Activated T-cell treated with anti-CD3 and anti-CD28 coated beads, Interleukin-2, amount 50 U/mL, for 24 hours (primary cell): ENCODE measurements around the gene UBAC2.

Experiments used
- DNase-seq: peaks from one replicate; pipeline ENCODE4 v3.0.0-alpha.2; 2020
- H3K27ac Mint-ChIP-seq: 2 replicates; pipeline ENCODE4 v1.8.0; 2020; ENCODE audit warnings: mild to moderate bottlenecking, mixed read lengths
- H3K27me3 Mint-ChIP-seq: 2 replicates; pipeline ENCODE4 v1.8.0; 2020; ENCODE audit warnings: mixed read lengths
- H3K36me3 Mint-ChIP-seq: 2 replicates; pipeline ENCODE4 v1.8.0; 2020; ENCODE audit warnings: low read depth, mixed read lengths
- H3K4me1 Mint-ChIP-seq: 2 replicates; pipeline ENCODE4 v1.8.0; 2020; ENCODE audit warnings: low read depth, mixed read lengths
- H3K4me3 Mint-ChIP-seq: 2 replicates; pipeline ENCODE4 v1.8.0; 2020; ENCODE audit warnings: mild to moderate bottlenecking, moderate library complexity, mixed read lengths
- H3K9me3 Mint-ChIP-seq: 2 replicates; pipeline ENCODE4 v1.8.0; 2020; ENCODE audit warnings: mixed read lengths

Gene UBAC2

DNA sequence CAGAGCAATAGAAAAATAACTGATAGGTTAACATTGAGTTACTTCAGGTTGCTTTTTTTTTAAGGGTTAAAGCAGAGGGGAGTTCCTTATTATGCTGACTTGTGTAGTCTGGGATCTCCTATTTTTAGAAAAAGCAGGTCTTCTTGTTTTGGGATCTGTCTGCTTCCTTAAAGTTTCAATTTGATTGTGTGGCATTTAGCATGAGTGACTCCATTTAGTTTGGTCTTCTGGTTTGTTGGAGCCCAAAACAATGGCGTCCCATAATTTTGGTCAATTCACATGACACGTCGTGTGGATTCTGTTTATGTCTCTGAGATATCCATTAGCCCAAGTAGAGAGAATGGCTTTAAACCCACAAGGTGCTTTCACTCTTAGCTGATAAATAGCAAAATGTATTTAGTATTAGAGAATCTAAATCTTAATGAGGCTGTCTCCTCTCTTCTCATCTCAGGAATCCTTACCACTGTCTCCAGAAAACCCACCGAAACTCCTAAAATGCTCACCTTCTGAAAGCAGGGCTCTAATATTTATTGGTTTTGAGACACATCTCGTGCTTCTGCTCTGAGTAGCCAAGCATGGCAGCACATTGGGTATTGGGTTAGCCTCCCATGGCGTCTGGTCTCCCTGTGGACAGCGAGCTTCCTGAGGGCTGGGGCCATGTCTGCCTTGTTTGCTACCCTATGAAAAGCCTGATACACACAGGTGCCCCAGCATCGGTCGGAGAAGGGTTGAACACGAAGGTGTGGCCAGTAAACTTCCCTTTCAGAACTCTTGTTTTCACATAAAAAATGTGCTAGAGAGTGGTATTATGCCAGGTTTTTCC lies 173.7 kb downstream of the UBAC2 start:
- no peak overlapping the region for H3K4me3 Mint-ChIP-seq
- H3K9me3 Mint-ChIP-seq: no peaks in the 10 kb centered on the region
- H3K27me3 Mint-ChIP-seq: no peaks in the 10 kb centered on the region
- peak overlapping the region; percentile 72 for H3K27ac Mint-ChIP-seq
- peaks cover 84% of the 10 kb centered on the region for H3K36me3 Mint-ChIP-seq
- H3K4me1 Mint-ChIP-seq: peaks cover 93% of the 10 kb centered on the region
- peak; percentile 22 for DNase-seq

GRCh38 chr13:99374994-99375737 lies 174.5 kb downstream of the UBAC2 start:
- Mint-ChIP-seq H3K36me3 (peaks cover 84% of the 10 kb centered on the region), H3K27me3 (no peaks in the 10 kb centered on the region), H3K27ac (peak overlapping the region; percentile 74), H3K9me3 (no peaks in the 10 kb centered on the region), H3K4me3 (peak overlapping the region; percentile 24), H3K4me1 (peaks cover 93% of the 10 kb centered on the region)
- peak; percentile 39 for DNase-seq

- H3K27ac Mint-ChIP-seq: no peak overlapping the region
- H3K27me3 Mint-ChIP-seq: no peaks in the 10 kb centered on the region
- H3K9me3 Mint-ChIP-seq: no peaks in the 10 kb centered on the region
- no peak for DNase-seq
- peaks cover 79% of the 10 kb centered on the region for H3K36me3 Mint-ChIP-seq
- peaks cover 93% of the 10 kb centered on the region for H3K4me1 Mint-ChIP-seq
- no peak overlapping the region for H3K4me3 Mint-ChIP-seq
Measured at GRCh38 chr13:99375738-99376080, 175.1 kb downstream of the UBAC2 start.

- Mint-ChIP-seq H3K4me1 (peaks cover 93% of the 10 kb centered on the region), H3K4me3 (no peak overlapping the region), H3K27ac (peak overlapping the region; percentile 10), H3K9me3 (no peaks in the 10 kb centered on the region), H3K36me3 (peaks cover 77% of the 10 kb centered on the region), H3K27me3 (no peaks in the 10 kb centered on the region)
- DNase-seq: peak; percentile 32
Measured at GRCh38 chr13:99376132-99376531, 175.5 kb downstream of the UBAC2 start.

DNA sequence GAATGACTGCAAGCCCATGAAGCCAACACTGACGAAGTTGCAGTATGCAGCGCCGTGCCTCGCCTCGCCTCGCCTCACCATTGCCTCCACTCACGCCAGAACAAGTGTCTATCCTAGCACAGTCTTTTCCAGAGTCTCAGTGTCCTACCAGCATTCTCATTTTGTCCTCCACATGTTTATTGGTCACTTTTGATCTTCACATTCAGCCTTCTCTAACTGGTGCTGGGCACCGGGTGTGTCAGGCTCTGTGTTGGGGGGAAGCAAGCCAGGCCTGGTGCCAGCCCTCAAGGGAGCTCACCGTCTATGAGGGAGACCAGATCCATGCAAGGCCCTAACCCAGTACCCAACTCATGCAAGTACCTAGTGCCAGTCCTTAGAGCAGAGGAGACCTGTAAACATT lies 176.3 kb downstream of the UBAC2 start:
- no peaks in the 10 kb centered on the region for H3K9me3 Mint-ChIP-seq
- no peak overlapping the region for H3K4me3 Mint-ChIP-seq
- H3K4me1 Mint-ChIP-seq: peaks cover 93% of the 10 kb centered on the region
- peak; percentile 26 for DNase-seq
- peak overlapping the region; percentile 18 for H3K27ac Mint-ChIP-seq
- H3K27me3 Mint-ChIP-seq: no peaks in the 10 kb centered on the region
- H3K36me3 Mint-ChIP-seq: peaks cover 78% of the 10 kb centered on the region

GRCh38 chr13:99377641-99378040 lies 177.0 kb downstream of the UBAC2 start:
- peak; percentile 25 for DNase-seq
- Mint-ChIP-seq H3K4me1 (peaks cover 93% of the 10 kb centered on the region), H3K27ac (peak overlapping the region; percentile 11), H3K9me3 (no peaks in the 10 kb centered on the region), H3K27me3 (no peaks in the 10 kb centered on the region), H3K4me3 (no peak overlapping the region), H3K36me3 (peaks cover 71% of the 10 kb centered on the region)

DNA sequence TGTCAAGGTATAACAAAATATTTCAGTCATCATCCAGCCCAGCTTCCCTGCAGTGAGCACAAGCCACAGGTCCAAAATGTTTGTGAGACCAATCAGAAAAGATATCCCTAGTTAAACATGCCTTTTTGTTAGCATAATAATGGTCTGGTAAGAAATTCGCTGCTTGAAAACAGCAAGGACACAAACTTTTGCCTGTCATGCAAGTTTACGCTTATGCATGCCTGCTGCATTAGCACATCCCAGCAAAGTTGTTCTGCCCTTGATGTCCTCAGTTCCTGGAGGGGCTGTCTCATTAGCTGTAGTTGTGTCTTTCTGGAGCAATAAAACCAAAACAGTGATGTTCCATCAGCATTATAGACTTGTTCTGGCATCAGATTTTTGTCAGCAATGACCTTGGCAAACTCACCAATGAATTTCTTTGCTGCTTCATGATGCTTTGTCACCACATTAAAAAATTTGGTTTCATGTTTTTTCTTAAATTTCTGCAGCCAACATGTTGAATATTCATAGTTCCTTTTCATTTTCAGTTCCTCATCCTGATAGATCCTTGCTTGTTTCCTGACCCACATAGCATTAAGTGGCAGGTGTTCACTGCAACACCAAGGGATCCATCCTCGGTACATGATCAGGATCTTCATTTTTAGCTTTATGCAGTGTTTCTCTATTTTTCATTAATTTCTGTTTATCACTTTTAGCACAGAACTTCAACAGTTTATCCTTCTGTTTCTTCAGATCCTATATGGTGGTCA lies 178.5 kb downstream of the UBAC2 start:
- no peak for DNase-seq
- H3K9me3 Mint-ChIP-seq: no peaks in the 10 kb centered on the region
- H3K4me1 Mint-ChIP-seq: peaks cover 94% of the 10 kb centered on the region
- no peak overlapping the region for H3K27ac Mint-ChIP-seq
- H3K27me3 Mint-ChIP-seq: no peaks in the 10 kb centered on the region
- no peak overlapping the region for H3K4me3 Mint-ChIP-seq
- peaks cover 59% of the 10 kb centered on the region for H3K36me3 Mint-ChIP-seq

- Mint-ChIP-seq H3K4me3 (peak overlapping the region; percentile 18), H3K36me3 (peaks cover 53% of the 10 kb centered on the region), H3K4me1 (peaks cover 94% of the 10 kb centered on the region), H3K27me3 (no peaks in the 10 kb centered on the region), H3K9me3 (no peaks in the 10 kb centered on the region), H3K27ac (peak overlapping the region; percentile 94)
- peak; percentile 29 for DNase-seq
Measured at GRCh38 chr13:99379856-99380801, 179.5 kb downstream of the UBAC2 start.

- H3K27me3 Mint-ChIP-seq: no peaks in the 10 kb centered on the region
- peak; percentile 79 for DNase-seq
- H3K36me3 Mint-ChIP-seq: peaks cover 56% of the 10 kb centered on the region
- H3K9me3 Mint-ChIP-seq: no peaks in the 10 kb centered on the region
- H3K4me3 Mint-ChIP-seq: peak overlapping the region; percentile 37
- H3K27ac Mint-ChIP-seq: peak overlapping the region; percentile 94
- H3K4me1 Mint-ChIP-seq: peaks cover 94% of the 10 kb centered on the region
Measured at GRCh38 chr13:99380921-99381645, 180.4 kb downstream of the UBAC2 start.

GRCh38 chr13:99381766-99382165 lies 181.1 kb downstream of the UBAC2 start:
- no peaks in the 10 kb centered on the region for H3K9me3 Mint-ChIP-seq
- H3K36me3 Mint-ChIP-seq: peaks cover 56% of the 10 kb centered on the region
- H3K4me3 Mint-ChIP-seq: no peak overlapping the region
- DNase-seq: no peak
- H3K4me1 Mint-ChIP-seq: peaks cover 94% of the 10 kb centered on the region
- H3K27me3 Mint-ChIP-seq: no peaks in the 10 kb centered on the region
- peak overlapping the region; percentile 94 for H3K27ac Mint-ChIP-seq

GRCh38 chr13:99382428-99383133 lies 181.9 kb downstream of the UBAC2 start:
- Mint-ChIP-seq H3K27me3 (no peaks in the 10 kb centered on the region), H3K9me3 (no peaks in the 10 kb centered on the region), H3K4me1 (peaks cover 96% of the 10 kb centered on the region), H3K27ac (peak overlapping the region; percentile 94), H3K36me3 (peaks cover 54% of the 10 kb centered on the region), H3K4me3 (peak overlapping the region; percentile 23)
- DNase-seq: peak; percentile 58

DNA sequence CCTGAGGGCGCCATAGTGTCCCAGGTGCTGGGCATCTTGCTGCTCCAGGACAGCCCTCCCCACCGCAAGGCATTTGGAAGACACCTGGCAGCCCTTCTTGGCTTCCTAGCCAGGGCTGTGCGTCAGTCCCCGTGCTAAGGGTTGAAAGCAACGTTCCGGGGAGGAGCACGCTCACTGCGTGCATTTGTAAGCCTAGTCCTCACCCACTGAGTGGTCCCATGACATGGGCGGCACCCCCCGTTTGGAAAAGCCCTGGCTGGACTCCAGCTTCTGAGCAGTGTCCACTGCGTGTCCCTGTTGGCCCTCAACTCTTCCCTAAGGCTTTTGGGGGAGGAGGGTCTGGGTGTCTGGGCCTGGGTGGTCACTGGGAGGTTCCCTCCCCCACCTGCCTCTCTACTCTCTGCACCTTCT lies 182.9 kb downstream of the UBAC2 start:
- Mint-ChIP-seq H3K9me3 (no peaks in the 10 kb centered on the region), H3K4me1 (peaks cover 100% of the 10 kb centered on the region), H3K4me3 (peak overlapping the region; percentile 26), H3K36me3 (peaks cover 54% of the 10 kb centered on the region), H3K27ac (peak overlapping the region; percentile 94), H3K27me3 (no peaks in the 10 kb centered on the region)
- DNase-seq: peak; percentile 61

GRCh38 chr13:99383946-99384345 lies 183.3 kb downstream of the UBAC2 start:
- Mint-ChIP-seq H3K4me1 (peaks cover 98% of the 10 kb centered on the region), H3K36me3 (peaks cover 50% of the 10 kb centered on the region), H3K27me3 (no peaks in the 10 kb centered on the region), H3K27ac (peak overlapping the region; percentile 94), H3K4me3 (peak overlapping the region; percentile 26), H3K9me3 (no peaks in the 10 kb centered on the region)
- no peak for DNase-seq
